ENCODE data around the gene ARAP3.
"Not testable (repeated sequence)": the region's sequence is repeated elsewhere in the genome, so short reads cannot be mapped to it uniquely, and the experiment has no call there.

Gene ARAP3

DNA sequence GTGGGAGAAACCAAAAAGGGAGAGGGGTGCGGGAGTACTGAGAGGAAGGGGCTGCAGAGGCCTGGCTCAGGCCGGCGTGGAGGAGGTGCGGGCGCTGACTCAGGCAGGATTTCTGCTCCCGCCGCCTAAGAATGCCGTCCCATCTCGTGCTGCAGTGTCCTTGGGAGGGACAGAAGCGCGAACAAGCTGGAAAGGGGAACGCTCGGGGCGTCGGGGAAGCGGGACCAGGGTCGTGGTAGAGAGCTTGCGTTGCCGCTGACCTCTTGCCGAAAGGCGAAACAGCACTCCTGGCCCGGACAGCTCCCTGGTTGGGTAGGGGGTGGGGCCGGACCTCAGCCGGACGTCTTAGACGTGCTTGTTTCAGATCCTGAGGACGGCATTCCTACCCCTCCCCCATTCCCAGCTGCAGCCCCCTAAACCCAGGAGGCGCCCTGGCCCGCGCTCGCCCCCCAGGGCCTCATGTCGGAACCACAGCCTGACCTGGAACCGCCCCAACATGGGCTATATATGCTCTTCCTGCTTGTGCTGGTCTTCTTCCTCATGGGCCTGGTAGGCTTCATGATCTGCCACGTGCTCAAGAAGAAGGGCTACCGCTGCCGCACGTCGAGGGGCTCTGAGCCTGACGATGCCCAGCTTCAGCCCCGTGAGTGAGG is 44.1 kb downstream of the ARAP3 start:
- FAIRE-seq: no peak

DNA sequence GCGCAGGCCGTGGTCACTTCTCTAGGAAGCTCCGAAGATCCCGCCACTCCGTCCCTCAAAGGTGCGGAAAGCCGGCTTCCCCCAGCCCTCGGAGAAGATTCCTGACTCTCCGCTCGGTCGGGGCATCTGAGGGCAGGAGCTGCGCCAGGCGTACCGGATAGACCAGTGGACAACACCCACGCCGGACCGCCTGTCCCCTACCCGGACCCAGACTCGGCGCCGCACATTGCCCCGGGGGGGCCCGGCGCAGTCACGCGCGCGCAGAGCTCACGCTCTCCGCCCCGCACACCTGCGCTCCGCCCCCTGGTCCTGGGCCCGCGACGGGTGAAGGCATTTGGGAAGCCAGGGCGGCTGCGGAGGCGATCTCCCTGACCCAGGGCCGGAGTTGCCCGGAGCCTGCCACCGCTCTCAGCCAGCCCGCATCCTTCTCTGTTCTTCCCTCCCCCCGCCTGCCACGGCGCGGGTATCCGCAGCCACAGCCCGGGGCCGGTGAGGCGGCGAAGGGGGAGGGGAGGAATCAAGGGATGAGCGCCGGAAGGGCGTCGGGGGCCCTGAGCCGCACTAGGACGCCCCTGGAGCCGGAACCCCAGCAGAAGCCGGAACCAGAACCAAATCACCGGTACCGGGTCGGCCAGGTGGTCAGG is 44.8 kb downstream of the ARAP3 start:
- no peak for FAIRE-seq

DNA sequence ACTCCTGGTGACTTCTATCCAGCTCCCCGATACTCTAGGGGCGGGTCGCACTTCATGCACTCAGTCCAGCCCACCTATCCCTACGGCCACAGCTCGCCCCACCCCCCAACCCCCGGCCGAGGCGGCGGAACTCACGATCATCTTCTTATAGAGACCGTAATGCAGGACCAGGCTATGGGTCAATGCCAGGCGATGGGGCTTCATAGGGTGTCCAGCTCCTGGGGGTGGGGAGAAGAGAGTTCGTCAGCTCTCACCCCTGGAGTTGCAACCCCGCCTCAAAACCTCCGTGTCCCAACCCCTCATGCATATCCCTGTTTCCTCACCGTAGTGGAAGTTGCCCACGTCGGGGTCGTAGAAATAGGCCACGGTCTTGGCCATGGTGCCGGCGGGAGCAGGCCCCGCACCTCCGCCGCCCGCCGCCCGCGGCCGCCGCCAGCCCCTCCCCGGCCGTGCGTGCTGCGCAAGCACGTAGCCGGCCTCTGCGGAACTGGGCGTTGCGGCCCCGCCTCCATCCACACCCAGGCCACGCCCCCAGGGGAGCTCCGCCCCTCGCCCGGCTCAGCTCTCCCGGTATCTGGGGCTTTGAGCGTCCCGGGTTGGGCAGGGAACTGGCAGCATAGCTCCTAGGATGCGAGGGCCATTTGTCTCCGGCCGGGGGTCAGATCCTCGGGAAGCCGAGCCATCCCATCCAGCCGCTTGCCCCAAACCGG is 45.5 kb downstream of the ARAP3 start, which contains the start of the genes HDAC3 and RELL2:
HDAC3 (minus strand) TSS at position 437 of the 710 bp plus-strand sequence; CDS start at position 378, 59 bp downstream.
RELL2 (plus strand) TSS at position 585 of the 710 bp plus-strand sequence. CDS start 1,229 bp downstream, outside the sequence.
- no peak for FAIRE-seq

DNA sequence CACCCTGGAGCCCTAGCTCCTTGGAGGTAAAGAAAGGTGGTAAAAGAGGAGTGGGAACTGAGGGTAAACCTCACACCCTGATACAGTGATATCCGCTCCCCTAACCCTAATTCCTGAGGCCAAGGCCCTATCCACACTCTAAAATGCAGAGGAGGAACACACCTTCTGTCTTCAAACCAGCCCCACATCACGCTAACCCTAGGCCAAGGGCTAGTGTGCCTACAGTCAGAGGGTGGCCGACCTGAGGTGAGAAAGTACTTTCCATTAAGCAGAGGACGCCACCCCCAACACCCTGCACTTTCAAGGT is 46.0 kb downstream of the ARAP3 start:
- no peak for FAIRE-seq

DNA sequence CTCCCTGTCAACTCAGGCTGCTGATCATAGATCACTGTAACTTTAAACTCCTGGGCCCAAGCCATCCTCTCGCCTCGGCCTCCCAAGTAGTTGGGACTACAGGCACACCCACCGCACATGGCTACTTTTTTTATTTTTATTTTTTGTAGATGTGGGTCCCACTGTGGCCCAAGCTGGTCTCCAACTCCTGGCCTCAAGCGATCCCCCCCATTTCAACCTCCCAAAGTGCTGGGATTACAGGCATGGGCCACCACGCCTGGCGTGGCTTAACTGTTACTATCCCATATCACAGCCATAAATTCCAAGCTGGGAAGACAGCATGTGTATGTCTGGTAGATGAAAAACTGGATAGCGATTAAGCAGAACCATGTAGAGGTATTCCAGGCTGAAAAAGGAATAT is 46.4 kb downstream of the ARAP3 start:
- no peak for FAIRE-seq

DNA sequence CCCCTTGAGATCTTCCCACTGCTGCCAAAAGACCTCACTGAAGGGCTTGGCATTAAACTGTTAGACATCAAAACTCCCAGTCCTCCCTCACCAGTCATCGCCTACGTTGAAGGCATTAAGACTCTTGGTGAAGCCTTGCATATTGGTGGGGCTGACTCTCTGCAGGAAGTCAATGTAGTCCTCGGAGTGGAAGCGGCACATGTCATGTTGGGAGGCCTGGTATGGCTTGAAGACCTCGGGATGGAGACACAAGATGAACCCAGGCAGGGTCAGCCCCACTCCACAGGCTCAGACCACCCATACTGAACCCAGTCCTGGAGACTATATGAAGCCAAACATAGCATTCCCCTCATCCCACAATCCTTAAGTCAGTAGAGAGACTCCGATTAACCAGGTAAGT is 47.3 kb downstream of the ARAP3 start:
- no peak for FAIRE-seq

DNA sequence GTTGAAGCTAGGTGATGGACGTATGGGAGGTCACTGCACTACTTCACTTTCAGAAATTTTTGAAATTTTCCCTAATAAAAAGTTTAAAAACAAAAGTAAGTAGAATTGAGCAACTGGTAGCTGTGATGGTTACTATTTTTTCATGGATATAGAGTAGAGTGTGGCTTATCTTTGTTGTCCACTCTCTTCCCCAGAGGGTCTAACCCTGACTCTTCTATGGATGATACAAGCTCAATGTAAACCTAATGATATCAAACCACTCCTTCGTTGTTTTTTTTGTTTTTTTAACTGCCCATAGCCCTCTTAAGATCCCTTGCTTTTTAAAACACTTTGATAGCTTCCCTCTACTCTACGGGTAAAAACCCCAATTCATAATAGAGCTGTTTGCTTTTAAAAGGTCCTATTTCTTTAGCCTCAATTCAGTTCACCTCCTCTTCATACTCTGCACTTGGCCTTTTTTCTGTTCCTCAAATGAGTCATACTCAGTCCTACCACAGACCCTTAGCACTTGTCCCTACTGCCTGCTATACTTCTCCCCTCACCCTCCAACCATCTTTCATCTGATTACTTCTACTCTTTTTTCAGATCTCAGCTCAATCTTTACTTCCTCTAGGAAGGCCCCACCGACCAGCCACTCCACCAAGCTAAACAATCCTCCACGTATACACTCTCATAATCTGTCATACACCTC is 48.0 kb downstream of the ARAP3 start:
- no peak for FAIRE-seq

DNA sequence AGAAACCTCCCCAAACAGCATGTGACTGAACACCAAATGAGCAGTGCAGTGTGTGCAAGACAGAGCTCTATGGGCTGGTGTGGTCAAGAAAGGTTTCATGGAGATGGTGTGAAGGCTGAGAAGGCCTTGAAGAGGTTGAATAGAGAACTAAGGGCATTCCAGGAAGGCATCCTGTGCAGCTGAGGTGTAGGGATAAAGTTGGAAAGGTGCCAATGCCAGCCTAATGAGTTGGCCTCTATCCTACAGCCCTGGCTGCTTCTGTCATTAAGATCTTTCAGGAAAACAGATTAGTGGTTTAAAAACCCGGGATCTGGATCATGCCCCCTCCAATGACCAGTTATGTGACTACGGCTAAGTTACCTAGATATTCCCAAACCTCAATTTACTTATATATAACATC is 49.4 kb downstream of the ARAP3 start:
- FAIRE-seq: no peak

DNA sequence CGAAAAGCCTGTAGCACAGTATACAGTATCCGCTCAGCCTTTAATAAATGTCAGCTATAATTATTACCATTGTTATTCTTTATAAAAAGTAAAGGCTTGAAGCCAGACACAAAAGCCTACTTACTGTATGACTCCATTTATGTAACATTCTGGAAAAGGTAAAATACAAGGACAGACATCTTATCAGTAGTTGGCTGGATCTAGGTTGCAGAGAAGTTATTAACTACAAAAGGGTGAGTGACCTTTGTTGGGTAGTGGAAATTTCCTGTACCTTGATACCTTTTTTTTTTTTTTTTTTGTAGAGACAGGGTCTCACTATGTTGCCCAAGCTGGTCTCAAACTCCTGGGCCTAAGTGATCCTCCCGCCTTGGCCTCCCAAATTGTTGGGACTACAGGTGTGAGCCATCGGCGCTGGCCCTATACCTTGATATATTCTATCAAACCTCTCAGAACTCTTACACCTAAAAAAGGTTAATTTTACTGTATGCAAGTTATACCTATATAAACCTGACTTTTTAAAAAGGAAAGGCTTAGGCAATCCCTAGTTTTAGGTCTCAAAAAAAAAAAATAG is 51.4 kb downstream of the ARAP3 start:
- FAIRE-seq: no peak

DNA sequence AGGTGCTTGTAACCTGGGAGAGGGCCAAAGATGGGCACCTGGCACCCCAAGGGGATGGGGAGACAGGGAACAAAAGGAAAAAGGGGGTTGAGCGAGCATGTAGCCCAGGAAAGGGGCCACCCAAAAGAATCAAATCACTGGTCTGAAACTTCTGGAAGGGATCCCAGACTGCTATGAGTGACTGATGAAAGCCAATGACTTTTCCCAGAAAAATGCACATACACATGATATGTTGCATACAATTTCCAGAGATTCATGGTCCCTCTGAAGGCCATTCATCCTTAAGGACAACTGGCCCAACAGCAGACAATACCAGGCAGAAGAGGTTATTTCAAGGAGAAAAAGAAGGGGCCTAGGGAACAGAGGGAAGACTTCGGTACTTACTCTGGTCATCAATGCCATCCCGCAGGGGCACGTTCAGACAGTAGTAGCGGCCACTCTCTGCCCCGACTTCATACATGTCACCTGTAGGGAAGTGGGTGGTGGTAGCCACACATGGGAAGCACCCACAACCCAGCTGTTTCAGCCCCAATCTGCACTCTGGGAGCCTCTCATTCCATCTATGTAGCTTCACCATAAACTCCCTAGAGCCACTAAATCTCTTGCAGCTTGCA is 53.7 kb downstream of the ARAP3 start:
- no peak for FAIRE-seq

DNA sequence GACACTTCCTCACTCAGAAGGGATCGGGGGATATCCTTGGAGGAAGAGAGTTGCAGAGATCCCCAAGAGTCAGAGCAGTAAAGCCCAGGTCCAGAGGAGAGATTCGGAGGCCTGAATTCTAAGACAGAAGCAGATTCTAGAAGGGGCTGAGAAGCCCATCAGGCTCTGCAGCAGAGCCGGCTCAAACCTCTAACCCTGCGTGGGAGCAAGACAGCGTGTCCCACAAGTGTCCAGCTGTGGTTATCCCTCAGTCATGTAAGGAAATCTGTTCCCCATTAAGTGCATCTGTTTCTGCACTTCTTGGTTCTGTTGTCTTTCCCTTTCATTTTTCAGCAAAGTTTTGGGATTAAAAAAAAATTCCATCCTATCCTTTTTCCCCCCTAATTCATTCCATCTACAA is 58.4 kb downstream of the ARAP3 start:
- FAIRE-seq: no peak

DNA sequence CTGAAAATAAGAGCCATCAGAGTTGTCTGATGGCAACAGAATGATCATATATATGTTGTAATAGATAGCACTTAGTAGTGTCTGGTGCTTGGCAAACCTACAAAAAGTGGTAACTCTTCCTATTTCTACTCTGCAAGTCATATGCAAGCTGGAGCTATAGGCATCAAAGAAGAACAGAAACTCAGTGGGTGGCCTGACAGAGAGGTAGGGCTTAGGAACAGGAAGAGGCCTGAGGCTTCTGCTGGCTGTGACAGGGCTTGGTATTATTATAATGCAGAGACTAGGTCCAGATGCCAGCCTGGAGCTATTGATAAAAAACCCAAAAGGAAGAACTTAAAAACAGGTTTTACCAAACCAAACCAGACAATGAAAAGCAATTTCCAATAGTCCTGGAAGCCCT is 58.8 kb downstream of the ARAP3 start:
- no peak for FAIRE-seq

DNA sequence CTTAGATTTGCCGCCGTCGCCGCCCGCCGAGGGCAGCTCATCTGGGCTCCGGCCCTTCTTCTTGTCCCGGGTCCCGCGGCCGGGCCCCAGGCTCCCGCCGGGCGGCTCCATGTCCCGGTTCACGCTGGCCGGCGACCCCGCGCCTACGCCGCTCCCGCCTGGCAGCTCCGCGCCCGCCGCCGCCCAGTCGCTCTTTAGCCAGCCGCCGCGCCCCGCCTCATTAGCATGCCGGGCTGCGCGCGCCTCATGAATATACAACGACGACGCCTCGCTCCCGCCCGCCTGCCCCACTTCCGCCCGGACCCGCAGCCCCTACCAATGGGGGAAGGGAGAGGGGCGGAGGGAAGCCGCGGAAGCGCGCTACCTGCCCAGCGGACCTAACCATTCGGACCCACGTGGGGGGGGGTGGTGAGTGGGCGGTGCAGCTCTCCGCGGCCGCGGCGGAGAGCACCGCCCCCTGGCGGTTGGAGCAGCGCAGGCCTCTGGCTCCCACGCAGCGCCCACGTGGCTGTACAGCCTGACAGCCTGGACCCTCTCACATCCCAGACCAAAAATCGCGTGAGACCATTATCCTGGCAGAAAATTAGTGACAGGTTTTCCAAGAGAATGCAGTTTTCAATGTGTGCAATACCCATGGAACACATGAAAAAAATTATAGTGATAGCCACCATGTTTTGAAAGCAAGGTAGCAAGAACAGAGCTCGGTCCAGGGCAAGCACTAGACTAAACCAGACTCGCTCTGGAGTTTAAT is 63.1 kb downstream of the ARAP3 start, which contains the start of gene DIAPH1:
DIAPH1 (minus strand) TSS at position 197 of the 751 bp plus-strand sequence; CDS start at position 111, 86 bp downstream.
- FAIRE-seq: no peak

DNA sequence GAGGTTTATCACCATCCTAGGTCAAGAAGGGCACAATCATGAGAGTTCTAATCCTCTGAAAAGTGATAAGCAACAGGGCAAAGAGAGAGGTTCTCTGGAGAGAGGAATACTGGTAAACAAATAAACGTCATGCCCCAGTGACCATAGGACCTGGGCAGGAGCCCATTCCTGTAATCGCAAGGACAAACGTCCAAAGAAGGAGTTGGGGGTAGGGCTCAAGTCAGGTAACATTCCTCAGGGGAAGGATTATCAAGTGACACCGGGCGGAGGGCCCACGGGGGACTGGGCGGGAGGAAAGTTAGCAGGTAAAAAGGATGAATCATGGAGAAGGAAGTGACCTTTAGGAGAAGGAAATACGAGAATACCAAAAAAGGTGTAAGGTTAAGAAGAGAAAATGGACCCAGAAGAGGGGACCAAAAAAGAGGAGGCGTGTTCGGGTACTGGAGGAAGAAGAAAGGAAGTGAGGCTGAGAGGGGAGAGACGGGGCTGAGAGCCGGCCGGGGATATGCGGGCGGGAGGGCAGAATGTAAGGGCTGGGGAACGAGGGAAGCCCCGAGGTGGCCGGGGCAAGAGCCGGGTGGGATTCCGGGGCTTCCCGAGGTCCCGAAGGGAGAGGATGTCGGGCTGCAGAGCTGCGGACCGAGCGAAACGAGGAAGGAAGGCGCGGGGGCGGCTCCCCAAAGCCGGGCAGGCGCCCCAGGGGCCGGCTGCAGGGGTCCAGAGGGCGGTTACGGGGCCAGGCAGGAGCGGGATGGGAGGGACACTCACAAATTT is 63.8 kb downstream of the ARAP3 start:
- no peak for FAIRE-seq

DNA sequence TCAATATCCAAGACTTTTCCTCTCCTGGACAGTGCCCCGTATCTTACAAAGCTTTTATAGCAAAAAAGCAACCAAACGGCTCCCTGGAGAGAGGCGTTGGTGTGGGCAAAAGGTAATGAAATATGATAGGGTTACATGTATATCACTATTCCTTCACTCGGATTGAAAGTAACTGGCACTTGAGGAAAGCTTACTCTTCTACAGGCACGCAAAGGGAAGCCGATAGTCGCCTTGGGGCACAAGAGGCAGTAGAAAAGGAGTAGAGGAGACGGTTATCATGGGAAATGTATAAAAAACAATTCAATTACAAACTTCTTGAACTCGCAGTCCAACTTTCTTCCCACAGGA is 64.4 kb downstream of the ARAP3 start:
- no peak for FAIRE-seq

DNA sequence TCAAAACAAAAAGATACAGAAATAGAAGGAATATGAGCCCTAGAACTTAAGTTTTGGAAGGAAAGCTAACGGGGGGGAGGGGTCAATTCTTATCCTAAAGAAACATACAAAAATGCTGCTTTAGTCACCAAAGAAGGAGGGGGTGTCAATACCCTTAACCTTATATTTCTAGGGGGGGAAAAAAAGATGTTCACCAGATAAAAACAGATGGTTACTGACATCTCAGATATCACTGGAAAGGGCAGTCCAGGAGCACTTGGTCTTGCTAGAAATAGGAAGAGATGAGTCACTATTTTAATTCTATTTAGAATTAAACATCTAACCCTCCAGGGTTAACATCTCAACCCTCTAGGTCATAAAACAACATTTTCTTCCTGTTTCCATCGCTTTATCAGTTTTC is 64.9 kb downstream of the ARAP3 start:
- no peak for FAIRE-seq

DNA sequence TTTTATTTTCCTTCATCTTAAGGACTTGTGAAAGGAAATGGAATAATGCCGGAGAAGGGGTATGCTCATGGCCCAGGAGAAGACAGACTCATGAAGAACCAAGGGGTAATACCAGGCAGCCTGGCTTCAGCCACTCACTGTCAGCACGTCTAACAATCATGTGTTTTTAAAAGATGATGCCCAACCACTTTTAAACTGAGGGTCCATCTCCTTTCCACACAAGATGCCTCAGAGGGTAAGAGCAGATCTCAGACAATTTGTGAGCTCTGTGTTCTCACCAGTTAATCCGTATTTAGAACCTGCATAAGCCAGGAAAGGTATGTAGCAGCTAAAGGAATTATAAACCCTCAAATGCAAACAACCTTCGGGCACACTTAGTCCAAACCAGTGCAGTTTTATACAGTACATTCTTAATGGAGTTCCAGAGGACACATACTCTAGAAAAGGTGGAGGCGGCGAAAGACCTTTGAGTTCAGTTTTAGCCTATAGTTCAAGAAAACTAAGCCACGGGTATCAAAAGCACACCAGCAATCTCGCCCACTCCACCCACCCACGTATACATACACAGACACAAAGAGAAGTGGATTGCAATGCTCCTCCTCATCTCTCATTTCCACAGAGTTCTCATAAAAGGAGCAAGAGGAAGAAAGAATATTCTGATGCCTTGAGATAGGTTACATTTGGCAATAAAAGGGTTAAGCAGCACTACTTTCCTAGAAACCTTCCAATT is 65.9 kb downstream of the ARAP3 start:
- no peak for FAIRE-seq

DNA sequence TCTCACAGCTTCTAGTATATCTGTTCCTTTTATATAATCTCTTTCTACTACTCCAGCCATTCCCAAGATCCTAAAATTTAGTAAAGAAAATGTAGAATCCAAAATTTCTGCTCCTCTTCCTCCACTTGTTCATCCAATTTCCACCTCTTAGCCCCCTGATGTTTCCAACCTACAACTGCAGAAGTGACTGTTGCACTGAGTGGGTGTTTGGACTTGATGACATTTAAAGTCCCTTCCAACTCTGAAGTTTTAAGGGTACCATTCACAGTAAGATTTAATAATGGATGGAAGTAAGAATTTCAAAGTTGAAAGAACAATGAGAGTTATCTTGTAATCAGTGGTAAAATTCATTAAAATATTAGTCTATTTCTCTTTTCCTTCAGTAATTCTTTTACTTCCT is 68.7 kb downstream of the ARAP3 start:
- no peak for FAIRE-seq

DNA sequence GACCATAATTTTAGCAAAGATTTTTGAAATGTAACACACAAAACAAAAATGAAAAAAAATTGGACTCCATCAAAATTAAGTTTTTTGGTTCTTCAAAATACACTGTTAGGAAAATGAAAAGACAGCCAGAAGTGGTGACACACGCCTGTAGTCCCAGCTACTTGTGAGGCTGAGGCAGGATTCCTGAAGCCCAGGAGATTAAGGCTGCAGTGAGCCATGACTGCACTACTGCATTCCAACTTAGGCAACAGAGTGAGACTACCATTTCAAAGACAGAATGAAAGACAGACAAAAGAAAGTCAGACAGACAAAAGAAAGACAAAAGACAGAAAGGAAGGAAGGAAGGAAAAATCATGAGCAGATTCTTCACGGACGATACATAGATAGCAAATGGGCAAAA is 70.7 kb downstream of the ARAP3 start:
- FAIRE-seq: no peak

DNA sequence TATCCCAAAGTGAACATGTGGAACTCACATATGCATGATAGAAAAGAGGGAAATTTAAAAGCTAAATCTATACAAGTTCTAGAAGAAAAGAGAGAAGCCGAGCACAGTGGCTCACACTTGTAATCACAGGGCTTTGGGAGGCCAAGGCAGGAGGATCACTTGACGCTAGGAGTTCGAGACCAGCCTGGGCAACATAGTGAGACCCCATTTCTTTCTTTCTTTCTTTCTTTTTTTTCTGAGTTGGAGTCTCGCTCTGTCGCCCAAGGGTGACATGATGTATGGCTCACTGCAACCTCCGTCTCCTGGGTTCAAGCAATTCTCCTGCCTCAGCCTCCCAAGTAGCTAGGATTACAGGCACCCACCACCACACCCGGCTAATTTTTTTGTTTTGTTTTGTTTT is 72.1 kb downstream of the ARAP3 start:
- FAIRE-seq: not testable (repeated sequence)

Measured in endometrium (tissue), 2 donors.